OCI-M1 (cell line): ENCODE data around the gene METTL14.

Experiments used
- DNase-seq: peaks from one replicate; lab custom pipeline; 2025; lab: John Stamatoyannopoulos, UW

The METTL14 gene

GRCh38 chr4:118734491-118735205, 49.5 kb downstream of the METTL14 start:
- no peak for DNase-seq

GRCh38 chr4:118736900-118737299, 51.7 kb downstream of the METTL14 start:
- DNase-seq = no peak

DNA sequence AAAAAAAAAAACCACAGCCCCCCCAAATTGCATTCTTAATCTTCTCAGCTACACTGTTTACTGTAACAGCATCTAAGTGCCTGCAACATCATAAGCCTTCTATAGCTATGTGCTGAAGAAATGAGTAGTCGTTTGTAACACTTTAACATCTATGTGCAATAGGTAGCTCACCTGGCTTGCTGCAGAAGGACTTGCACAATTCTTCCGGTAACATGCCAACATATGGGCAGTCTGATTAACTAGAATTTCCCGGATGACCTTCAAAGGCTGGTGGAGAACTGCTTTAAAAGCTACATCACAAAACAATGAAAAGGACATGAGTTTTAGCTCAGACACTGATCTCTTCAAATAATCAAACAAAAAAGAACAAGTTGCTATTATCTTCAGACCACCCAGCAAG, 52.9 kb downstream of the METTL14 start:
- no peak for DNase-seq

- no peak for DNase-seq
These were observed 54.0 kb downstream of the METTL14 start for GRCh38 chr4:118739022-118739713.

- DNase-seq = peak; percentile 52
These were observed 55.7 kb downstream of the METTL14 start for GRCh38 chr4:118740869-118741268.

- DNase-seq = no peak
These were observed 56.2 kb downstream of the METTL14 start for GRCh38 chr4:118741301-118741855.

DNA sequence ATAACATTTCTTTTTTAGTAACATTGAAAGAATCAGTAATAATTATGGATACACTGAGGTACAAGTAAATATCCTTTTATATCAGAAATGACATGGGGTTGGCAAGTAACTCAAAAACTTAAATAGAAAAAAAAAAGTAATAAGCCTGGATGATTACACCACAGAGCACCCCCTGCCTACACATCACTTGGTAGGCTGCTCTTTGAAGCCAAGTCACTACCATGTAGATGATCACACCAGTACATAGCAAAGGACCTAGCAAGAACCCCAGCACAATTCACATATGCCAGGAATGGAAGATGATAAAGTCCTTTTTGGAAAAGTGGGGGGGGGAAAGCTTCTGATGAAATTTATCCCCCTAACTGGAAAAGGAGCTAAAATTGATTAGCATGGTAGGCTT, 56.9 kb downstream of the METTL14 start:
- DNase-seq = no peak

DNA sequence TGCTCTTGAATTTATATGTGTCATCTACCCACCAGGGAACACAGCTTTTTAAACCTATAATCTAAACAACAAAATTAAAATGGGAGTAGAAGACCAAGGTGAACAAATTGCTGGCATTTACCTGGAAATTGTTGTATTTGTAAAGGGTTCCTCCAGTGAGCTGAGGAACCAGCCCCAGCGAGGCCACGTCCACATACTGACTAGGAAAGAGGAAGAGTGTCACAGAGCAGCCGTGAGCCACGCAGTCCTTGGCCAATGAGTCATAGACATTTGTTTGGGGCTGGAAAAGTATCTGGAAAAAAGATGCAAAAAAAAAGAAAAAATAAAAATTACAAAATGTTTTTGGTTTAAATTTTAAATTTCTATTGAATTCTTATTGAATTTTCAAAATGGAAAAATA, 58.7 kb downstream of the METTL14 start:
- DNase-seq = no peak

- no peak for DNase-seq
These were observed 60.2 kb downstream of the METTL14 start for GRCh38 chr4:118745357-118745756.

DNA sequence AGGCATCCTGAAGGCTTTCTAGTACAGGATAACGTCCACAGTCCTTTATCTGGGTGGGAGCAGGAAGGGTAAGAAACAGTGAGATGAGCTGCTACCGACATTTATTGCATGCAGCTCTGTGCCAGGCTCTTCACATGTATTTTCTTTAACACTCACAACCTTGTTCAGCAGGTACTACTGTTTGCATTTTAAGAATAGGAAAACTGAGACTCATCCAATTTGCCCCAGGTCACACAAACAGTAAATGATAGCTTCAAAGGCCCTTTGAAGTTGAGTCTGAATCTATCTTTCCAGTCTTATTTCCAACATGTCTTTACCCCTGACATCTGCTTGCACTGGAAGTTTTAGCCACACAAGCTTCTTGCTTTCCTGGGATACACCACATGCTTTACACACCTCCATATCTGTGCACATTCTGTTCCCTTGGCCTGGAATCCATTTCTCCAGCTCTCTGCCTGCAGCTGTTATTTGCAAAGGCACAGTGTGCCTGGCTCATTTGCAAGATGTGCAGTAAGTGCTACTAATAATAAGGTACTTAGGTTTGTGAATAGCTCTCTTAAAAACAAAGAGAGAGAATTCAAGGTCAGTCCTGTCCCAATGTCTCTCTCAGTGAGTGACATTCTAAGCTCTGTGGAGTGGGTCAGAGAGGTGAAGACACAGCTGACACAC, 61.2 kb downstream of the METTL14 start:
- no peak for DNase-seq

DNA sequence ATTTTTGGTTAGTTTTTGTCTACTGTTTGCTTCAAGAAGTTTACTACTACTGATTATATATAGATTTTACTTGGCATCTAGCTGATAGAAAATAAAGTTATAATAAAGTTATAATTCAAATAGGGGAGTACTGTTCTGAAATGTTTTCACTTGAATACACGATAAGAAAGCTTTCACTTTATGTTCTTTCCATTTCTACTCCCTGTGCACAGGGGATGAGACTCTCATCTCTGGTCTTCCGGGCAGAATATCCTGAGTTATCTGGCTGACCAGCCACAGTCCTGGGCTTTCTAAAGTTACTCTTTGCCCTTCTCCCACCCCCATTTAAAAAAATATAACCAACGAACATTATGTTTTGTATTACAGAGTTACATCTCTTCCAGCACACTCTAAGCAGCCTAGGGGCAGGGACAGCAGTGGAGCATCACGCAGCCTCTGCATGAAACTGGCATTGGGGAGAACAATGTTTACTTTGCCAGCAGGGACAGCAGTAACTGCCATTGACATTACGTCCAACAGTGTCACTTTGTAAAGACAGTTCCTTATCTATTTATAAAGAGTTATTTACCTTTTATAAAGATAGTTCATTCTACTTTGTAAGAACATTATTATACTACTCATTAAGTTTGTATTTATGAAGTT, 64.3 kb downstream of the METTL14 start:
- no peak for DNase-seq

- no peak for DNase-seq
These were observed 66.6 kb downstream of the METTL14 start for GRCh38 chr4:118751629-118752323.

DNA sequence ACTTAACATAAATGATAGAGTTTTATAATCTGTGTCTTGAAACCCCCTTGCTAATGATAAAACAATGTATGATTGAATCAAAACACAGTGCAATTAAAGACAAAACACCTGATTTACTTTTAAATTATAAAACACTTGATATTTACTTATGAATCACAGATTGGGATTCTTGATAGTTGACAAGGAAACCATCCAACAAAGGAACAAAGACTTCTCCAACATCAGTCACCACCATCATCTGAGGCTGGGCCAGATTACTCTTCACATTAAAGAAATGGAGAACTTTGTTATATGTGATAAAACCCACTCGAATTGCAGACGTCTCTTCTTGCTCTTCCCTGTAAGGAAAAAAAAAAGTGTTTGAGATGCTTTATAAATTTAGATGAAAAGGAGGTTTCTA, 67.4 kb downstream of the METTL14 start:
- no peak for DNase-seq

GRCh38 chr4:118753096-118753495, 67.9 kb downstream of the METTL14 start:
- DNase-seq = no peak

DNA sequence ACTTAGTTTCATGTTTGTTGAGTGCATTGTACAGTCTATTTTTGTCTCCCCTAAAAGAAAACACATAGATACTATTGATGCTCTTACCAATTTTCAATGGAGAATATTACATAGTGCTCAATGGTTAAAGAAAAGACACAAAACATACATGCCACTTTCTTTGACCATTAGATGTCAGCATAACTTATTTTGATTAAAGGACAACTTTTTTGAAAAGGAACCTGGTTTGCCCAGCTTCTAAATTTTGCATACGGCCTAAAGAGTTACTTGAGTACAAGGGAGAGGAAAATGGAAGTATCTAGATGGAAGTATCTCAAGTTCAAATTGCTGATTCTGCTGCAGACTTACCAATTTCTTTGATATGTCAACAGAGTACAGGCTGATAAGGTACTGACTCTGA, 68.5 kb downstream of the METTL14 start:
- DNase-seq = peak; percentile 8

DNA sequence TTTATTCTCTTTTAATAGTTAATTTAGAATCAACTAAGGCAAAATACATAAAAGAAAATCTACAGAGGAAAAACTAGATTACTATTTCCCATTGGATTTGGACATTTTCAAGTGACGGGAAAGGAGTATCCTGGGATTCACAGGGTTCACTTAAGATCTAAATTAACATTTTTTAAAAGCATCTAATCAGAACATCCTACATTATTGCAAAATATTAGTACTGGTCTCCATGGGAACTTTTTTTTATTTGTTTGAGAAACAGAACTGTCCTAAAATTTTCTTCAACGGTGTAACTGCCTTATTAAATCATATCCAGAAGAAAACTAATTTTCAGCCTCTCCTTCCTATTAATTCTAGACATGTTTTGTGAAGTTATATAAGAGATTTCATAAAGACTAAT, 69.7 kb downstream of the METTL14 start:
- no peak for DNase-seq

DNA sequence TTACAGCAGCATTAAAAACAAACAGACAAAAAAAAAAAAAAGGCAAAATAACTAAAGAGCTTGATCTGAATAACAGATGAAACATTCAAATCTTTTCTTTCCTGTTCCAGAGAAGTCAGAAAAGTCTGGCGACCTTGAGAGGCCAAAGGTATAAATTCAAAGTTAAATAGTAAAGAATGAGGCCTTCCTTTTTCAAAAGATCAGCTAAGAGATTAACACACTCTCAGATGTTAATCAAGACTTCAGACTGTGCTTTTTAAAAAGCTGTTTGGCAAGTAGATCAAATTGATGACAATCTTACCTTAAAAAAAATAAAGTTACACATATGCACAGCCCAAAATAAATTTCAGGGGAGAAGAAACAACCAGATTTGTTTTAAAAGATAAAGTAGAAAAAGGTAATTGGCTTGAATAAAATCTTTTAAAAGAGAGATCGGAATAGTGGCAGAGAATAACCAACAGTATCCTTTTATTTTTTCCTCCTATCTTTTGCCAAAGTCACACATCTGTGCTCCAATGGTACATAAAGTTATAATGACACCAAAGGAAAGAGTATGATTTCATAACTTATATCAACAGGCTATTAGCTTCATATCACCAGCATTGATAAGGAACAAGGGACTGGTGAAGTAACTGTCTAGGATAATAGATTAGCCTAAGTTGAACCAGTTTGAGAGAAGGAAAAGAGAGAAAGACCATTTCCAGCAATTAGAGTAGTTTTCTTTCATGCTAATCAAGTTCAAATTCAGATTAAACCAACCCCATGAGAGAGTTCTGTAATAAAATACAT, 70.4 kb downstream of the METTL14 start:
- no peak for DNase-seq

GRCh38 chr4:118756429-118756828, 71.2 kb downstream of the METTL14 start:
- DNase-seq = no peak

DNA sequence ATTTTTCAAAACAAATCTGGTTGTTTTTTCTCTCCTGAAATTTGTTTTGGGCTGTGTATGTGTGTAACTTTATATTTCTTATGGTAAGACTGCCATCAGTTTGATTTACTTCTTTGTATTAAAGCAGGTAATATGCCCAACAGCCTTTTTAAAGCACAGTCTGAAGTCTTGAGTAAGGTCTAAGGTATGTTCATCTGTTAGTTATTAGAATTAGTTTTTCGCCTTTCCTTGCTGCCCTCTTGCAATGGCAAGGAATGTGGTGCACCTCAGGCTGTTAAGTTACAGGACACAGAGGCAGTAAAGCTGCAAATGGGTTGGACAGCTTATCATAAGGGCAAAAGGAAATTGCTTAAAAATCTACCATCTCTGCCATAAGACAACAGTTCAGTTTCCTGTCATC, 71.8 kb downstream of the METTL14 start:
- DNase-seq = no peak

DNA sequence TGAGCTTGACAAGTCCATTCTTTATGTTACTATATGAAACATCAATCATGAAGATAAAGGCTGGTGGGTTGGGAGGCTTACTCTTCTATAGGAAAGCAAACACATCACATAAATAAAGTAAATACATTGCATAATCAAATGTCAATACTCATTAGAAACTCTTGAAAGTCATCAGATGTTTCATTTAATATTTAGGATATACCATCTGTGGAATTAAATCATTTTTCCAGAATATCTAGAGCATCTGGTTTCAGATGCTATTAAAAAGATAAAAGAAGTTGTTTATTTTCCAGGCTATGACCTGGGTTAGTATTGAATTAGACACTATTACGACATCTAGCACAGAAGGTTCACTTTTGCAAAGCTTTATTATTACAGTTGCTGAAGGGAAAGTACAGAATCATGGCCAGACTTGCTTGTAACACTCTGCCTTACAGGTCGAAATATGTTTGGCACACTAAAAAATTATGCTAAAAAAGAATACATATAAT, 72.6 kb downstream of the METTL14 start:
- DNase-seq = no peak

DNA sequence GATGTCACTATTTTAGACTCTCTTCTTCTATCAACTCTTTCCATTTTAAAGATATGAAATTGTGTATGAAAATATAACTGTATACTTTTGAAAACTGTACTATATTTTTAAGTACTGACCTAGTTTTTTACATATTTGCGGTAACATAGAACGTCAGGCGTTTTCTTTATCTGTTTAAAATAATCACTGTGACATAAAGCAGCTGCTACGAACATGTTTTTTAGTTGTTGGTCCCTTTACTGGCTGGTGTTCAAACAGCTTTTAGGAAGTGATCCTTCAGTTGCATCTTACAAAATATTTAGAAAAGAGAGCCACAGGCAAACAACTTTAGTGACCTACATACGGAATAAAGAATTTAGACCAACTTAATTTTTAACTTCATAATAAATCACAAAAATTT, 73.1 kb downstream of the METTL14 start:
- DNase-seq = no peak
